GM18868 (cell line): ENCODE measurements around the gene ENPP1.
"Not testable (repeated sequence)": the region's sequence is repeated elsewhere in the genome, so short reads cannot be mapped to it uniquely, and the experiment has no call there.

Experiments used
- ATAC-seq: cut with Tn5 transposase; IDR thresholded peaks from one replicate; pipeline ENCODE4 v1.9.1; 2021; ENCODE audit warnings: mild to moderate bottlenecking, moderate library complexity; ENCODE audit not compliant: unreplicated experiment

ENPP1 gene

DNA sequence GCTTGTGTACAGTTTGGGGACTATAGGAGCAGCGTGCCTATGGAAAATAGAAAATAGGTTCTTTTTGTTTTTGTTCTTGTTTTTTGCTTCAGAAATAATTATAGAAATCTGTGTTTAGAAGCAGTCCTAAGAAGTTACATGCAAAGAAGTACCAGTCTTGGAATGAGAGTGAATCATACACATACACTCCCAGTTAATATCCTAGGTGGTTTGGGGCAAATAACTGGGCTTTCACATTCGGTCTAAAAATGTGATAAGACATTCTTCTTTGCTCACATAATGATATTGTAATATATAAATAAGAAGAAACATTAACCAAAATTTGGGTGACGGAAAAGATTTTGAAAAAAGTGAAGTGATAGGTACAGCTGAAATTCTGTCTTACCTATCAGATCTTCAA is 61.0 kb downstream of the ENPP1 start:
- ATAC-seq, result no peak

DNA sequence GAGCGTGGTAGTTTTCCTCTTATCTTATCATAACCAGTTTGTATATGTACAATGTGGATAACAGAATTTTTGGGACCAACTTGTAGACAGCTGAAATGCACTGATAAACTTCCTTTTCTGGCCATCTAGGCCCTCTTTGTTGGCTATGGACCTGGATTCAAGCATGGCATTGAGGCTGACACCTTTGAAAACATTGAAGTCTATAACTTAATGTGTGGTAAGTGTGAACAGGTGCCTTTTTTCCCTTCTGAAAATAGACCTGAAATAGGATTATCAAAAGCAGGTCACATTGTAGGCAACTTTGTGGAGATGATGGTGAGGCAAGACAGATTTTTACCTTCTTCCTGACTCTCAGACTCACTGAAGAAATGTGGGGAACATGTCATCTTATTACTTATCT is 67.8 kb downstream of the ENPP1 start:
- no peak for ATAC-seq

DNA sequence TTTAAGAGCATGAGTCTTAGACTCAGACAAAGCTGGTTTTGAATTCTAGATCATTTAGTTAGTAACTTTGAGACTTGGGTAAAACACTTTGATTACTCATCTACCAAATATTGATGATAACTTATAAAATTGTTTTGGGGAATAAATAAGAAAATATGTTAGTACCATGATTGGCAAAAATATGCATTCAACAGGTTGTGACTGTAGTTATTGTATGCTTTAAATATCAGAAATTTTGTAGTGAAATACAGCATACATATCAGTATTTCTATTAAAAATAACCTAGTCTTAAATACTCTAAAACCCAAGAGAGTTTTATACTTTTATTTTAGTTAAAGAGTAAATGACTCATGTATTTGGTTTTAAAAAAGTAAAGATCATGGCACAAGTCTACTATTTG is 68.7 kb downstream of the ENPP1 start:
- ATAC-seq, result no peak

GRCh38 chr6:131877999-131878789 is 70.4 kb downstream of the ENPP1 start:
- ATAC-seq, result no peak

GRCh38 chr6:131883016-131883415 is 75.2 kb downstream of the ENPP1 start:
- no peak for ATAC-seq

GRCh38 chr6:131885237-131885636 is 77.4 kb downstream of the ENPP1 start:
- no peak for ATAC-seq

GRCh38 chr6:131886517-131886916 is 78.7 kb downstream of the ENPP1 start:
- no peak for ATAC-seq

GRCh38 chr6:131890091-131890490 is 82.3 kb downstream of the ENPP1 start:
- ATAC-seq, result no peak

- no peak for ATAC-seq
Measured at GRCh38 chr6:131893198-131893597, 85.4 kb downstream of the ENPP1 start.

- ATAC-seq, result no peak
Measured at GRCh38 chr6:131894493-131895424, 86.9 kb downstream of the ENPP1 start.

- no peak for ATAC-seq
Measured at GRCh38 chr6:131897050-131897435, 89.2 kb downstream of the ENPP1 start.

DNA sequence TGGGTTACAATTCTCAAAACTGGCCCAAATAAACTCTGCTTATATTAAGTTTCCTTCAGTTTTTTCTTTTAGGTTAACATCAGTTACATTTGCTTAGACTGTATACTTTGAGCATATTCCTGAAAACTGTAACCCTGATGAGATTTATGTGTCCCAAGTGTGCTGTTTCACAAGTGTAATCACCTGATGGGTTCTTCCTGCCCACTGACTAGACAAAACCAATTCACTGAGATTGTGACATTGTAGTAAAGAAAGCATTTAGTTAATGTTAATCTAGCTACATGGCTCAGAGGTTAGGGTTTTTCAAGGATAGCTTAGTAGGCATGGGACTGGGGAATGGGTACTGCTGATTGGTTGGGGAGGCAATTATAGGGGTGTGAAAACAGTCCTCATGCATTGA is 89.8 kb downstream of the ENPP1 start:
- no peak for ATAC-seq

DNA sequence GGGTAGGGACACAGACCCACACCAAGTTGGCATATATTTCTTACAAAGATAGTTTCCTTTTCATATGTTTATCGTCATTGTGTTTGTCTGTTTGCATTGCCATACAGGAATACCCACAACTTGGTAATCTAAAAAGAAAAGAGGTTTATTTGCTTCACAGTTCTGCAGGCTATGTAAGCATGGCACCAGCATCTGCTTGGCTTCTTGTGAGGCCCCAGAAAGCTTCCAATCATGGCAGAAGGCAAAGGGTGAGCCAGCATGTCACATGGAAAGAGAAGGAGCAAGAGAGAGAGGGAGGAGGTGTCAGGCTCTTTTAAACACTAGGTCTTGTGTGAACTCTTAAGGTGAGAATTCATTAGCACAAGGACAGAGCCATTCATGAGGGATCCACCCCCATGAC is 90.9 kb downstream of the ENPP1 start:
- ATAC-seq, result no peak

DNA sequence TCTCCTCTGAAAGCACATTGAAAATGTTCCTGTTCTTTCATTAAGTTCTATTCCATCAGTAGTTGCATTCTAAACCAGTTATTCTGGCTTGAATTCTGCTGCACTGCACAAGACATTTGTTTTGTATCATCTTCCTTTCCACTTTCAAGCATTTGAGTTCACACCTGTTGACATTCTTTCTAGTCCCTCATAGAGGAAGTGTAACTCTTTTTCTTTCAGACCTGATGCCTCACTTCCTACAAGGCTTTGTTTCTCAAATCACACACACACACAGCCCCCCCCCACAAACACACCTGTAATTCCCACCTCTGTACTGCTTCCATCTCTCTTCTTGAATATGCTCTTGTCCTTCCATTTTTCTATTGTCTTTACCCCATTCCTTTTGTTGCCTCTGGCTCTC is 92.4 kb downstream of the ENPP1 start:
- no peak for ATAC-seq

- ATAC-seq, result not testable (repeated sequence)
Measured at GRCh38 chr6:131901326-131901873, 93.6 kb downstream of the ENPP1 start.

DNA sequence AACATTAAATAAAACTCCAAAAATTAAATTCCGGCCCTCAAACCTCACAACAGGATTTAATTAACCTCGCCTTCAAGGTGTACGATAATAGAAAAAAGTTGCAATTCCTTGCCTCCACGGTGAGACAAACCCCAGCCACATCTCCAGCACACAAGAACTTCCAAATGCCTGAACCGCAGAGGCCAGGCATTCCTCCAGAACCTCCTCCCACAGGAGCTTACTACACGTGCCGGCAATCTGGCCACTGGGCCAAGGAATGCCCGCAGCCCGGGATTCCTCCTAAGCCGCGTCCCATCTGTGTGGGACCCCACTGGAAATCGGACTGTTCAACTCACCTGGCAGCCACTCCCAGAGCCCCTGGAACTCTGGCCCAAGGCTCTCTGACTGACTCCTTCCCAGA is 95.9 kb downstream of the ENPP1 start:
- ATAC-seq, result not testable (repeated sequence)

GRCh38 chr6:131908787-131909186 is 101.0 kb downstream of the ENPP1 start:
- ATAC-seq, result not testable (repeated sequence)

- ATAC-seq, result peak; percentile 99
Measured at GRCh38 chr6:131909408-131910218, 101.8 kb downstream of the ENPP1 start.

DNA sequence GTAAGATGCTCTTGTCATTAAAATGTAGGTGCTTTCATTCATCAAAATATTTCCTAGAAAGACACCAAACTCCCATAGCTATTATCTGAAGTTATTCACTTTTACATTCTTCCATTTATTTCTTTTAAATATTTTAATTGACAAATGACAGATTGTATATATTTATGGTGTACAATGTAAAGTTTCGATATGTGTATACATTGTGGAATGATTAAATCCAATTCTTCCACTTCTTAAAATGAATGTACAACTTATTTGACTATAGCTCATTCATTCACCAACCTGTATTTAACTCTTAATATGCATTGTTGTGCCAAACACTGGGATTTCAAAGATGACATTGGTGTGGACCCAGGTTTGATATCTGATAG is 102.4 kb downstream of the ENPP1 start:
- peak; percentile 16 for ATAC-seq

DNA sequence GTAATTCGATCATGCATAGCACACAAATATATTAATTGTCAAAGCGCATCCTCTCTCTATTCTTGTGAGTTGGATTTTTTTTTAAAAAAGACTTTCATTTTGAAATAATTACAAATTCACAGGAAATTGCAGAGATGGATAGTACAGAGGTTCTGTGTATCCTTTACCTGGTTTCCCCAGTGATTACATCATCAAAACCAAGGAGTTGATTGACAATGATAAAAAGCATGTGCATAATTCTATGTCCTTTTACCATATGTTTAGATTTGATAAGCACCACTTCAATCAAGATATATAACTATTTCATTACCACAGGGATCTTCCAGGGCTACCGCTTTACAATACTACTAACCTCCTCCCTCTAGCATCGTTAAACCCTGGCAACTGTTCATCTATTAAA is 103.1 kb downstream of the ENPP1 start:
- no peak for ATAC-seq

- no peak for ATAC-seq
Measured at GRCh38 chr6:131911951-131912350, 104.1 kb downstream of the ENPP1 start.
